ENCODE measurements around the gene MAP1LC3A. TPM values are rescaled to one million over a fixed set of nuclear protein-coding genes. Genes with fewer than 3 reads are reported as not detected.

The MAP1LC3A gene
- 33.6 TPM for total RNA-seq (ENCODE audit: unreplicated experiment)
- long read RNA-seq, transcript MAP1LC3A-201 (4 exons, 1,574 nt): major isoform, 17 of 18 reads
- long read RNA-seq, partial matches to known transcripts: 0 of 18 reads
- long read RNA-seq, other reads (novel, unspliced or antisense): 1 of 18 reads

DNA sequence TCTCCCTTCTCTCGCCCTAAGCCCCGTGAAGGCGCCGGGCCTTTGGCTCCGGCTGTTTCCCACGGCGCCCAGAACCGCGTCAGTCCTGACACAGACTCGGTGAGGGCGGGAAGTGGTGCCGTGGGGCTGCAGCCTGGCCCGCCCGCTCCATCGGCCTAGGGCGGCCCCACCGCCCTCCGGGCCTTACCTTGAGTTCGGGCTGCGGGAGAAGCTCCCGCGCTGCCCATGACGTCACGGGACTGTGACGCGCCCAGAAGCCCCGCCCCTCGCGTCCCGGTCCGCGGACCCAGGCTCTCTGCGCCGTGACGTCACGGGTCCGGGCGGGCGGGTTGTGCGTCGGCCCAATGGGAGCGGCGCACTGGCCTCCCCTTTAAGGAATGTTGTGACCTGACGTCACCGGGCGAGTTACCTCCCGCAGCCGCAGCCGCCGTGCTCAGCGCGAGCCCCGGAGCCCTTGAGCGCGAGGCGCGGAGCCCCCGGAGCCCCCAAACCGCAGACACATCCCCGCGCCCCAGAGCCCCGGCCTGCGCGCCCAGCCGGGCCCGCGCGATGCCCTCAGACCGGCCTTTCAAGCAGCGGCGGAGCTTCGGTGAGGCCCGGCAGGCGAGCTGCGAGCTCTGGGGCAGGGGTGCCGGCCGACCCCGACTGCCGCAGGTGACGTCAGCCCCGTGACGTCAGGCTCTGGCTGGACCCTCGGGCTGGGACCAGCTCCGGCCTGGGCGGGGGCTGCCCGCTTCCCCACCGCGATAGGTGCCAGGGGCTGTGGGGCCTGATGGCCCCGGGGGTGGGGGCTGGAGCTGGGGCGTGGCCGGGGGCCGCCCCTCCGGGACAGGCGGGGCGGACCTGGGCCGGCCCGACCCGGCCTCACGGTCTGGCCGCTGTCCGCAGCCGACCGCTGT is at the start of gene MAP1LC3A:
MAP1LC3A (plus strand) TSS at position 399 of the 899 bp plus-strand sequence; CDS start at position 550, 151 bp downstream.
- peak within 1 kb of the TSS; percentile 17 for H3K27ac Mint-ChIP-seq (ENCODE audit: unreplicated experiment)
- no peaks in the 10 kb centered on the region for H3K9me3 Mint-ChIP-seq (ENCODE audit: unreplicated experiment)
- H3K4me3 Mint-ChIP-seq (ENCODE audit: unreplicated experiment): peak within 1 kb of the TSS; percentile 86

DNA sequence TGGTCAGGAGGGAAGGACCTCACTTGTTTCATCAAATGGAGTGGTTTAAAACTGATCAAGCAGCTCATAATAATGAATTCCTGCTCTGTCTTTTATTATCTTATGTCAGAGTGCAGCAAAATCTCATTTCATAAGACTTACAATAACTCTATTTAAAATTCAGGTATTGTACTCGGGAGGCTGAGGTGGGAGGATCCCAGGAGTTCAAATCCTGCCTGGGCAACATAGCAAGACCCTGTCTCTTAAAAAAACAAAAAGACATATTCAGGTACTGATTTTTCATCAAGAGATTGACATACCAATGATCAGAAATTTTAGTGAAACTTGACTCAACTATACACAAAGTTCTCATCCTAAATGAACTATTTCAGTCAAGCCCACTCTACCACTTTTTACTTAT is 47.9 kb upstream of the MAP1LC3A start:
- no peaks in the 10 kb centered on the region for H3K9me3 Mint-ChIP-seq (ENCODE audit: unreplicated experiment)
- no peak for DNase-seq (ENCODE audit: low spot score)
- H3K27me3 Mint-ChIP-seq (ENCODE audit: unreplicated experiment): peaks cover 4% of the 10 kb centered on the region
- peaks cover 12% of the 10 kb centered on the region for H3K4me1 Mint-ChIP-seq (ENCODE audit: unreplicated experiment)
- H3K4me3 Mint-ChIP-seq (ENCODE audit: unreplicated experiment): no peak overlapping the region
- H3K36me3 Mint-ChIP-seq (ENCODE audit: low read depth, unreplicated experiment): peaks cover 20% of the 10 kb centered on the region
- no peak overlapping the region for H3K27ac Mint-ChIP-seq (ENCODE audit: unreplicated experiment)
- TF ChIP-seq, protein P1, sequence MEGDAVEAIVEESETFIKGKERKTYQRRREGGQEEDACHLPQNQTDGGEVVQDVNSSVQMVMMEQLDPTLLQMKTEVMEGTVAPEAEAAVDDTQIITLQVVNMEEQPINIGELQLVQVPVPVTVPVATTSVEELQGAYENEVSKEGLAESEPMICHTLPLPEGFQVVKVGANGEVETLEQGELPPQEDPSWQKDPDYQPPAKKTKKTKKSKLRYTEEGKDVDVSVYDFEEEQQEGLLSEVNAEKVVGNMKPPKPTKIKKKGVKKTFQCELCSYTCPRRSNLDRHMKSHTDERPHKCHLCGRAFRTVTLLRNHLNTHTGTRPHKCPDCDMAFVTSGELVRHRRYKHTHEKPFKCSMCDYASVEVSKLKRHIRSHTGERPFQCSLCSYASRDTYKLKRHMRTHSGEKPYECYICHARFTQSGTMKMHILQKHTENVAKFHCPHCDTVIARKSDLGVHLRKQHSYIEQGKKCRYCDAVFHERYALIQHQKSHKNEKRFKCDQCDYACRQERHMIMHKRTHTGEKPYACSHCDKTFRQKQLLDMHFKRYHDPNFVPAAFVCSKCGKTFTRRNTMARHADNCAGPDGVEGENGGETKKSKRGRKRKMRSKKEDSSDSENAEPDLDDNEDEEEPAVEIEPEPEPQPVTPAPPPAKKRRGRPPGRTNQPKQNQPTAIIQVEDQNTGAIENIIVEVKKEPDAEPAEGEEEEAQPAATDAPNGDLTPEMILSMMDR (IDR thresholded peaks at IDR 0.05; ENCODE audit: unreplicated experiment): no peak

More for the DNA sequence above, at the start of gene MAP1LC3A:
- H3K27me3 Mint-ChIP-seq (ENCODE audit: unreplicated experiment): peaks cover 10% of the 10 kb centered on the region
- peaks cover 5% of the 10 kb centered on the region for H3K4me1 Mint-ChIP-seq (ENCODE audit: unreplicated experiment)
- peaks cover 5% of the 10 kb centered on the region for H3K36me3 Mint-ChIP-seq (ENCODE audit: low read depth, unreplicated experiment)
- DNase-seq (ENCODE audit: low spot score): peak; percentile 92
- TF ChIP-seq, protein P1 (IDR thresholded peaks at IDR 0.05; ENCODE audit: unreplicated experiment): no peak

DNA sequence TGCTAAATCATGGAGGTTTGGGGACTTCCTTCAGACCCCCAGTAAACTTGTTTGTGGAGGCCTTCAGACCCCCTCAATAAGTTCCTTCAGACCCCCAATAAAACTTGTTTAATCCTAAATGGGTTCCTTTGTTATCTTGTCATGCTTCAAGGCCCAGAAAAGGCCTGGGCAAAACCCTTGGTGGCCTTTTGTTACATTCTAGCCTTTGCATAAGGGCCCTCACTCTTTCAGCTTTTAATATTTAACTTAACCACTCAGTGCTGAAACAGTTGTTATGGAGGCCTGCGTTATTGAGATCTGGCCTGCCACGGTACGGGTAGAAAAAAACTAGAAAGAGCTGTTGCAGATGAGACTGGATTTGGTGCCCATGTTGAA is 46.6 kb upstream of the MAP1LC3A start:
- peaks cover 20% of the 10 kb centered on the region for H3K36me3 Mint-ChIP-seq (ENCODE audit: low read depth, unreplicated experiment)
- no peak overlapping the region for H3K27ac Mint-ChIP-seq (ENCODE audit: unreplicated experiment)
- peaks cover 23% of the 10 kb centered on the region for H3K4me1 Mint-ChIP-seq (ENCODE audit: unreplicated experiment)
- no peak for DNase-seq (ENCODE audit: low spot score)
- no peaks in the 10 kb centered on the region for H3K9me3 Mint-ChIP-seq (ENCODE audit: unreplicated experiment)
- TF ChIP-seq, protein P1 (IDR thresholded peaks at IDR 0.05; ENCODE audit: unreplicated experiment): no peak
- H3K27me3 Mint-ChIP-seq (ENCODE audit: unreplicated experiment): peaks cover 8% of the 10 kb centered on the region
- H3K4me3 Mint-ChIP-seq (ENCODE audit: unreplicated experiment): no peak overlapping the region

DNA sequence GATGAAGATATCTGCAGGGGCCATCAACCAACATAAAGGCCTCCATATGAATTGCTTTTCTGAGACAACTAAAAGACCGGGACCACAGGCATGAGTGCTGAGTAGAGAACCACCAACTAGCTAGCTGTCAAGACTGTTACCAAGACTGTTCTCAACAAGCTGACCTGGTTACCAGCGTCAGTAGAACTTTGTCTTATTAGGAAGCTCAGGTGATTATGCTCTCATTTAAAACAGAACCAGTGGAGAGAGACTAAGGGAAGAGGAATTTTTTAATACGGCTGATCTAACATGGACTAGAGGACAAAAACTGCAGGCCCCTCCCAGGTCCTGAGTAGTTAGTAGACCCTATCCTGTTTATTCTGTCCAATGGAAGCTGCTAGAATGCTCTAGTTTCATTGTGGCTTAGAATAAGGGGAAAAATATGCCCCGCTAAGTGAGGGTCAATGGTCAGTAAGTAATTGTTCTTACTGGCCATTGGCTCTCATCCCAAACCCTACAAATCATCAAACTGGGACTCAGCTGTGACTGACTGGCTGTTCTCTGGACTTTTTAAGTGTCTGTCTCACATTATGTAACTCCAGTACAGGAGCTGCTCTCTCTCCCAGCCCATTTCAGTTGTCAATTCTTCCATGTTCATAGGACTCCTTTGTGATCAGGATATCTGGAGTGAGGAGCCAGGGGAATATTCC is 46.1 kb upstream of the MAP1LC3A start:
- Mint-ChIP-seq H3K4me1 (ENCODE audit: unreplicated experiment) (peaks cover 25% of the 10 kb centered on the region), H3K36me3 (ENCODE audit: low read depth, unreplicated experiment) (peaks cover 20% of the 10 kb centered on the region), H3K27me3 (ENCODE audit: unreplicated experiment) (peaks cover 8% of the 10 kb centered on the region), H3K9me3 (ENCODE audit: unreplicated experiment) (no peaks in the 10 kb centered on the region), H3K27ac (ENCODE audit: unreplicated experiment) (no peak overlapping the region), H3K4me3 (ENCODE audit: unreplicated experiment) (no peak overlapping the region)
- TF ChIP-seq, protein P1 (IDR thresholded peaks at IDR 0.05; ENCODE audit: unreplicated experiment): no peak
- DNase-seq (ENCODE audit: low spot score): no peak
